ENCODE data around the gene AK4.
"Not testable (repeated sequence)": the region's sequence is repeated elsewhere in the genome, so short reads cannot be mapped to it uniquely, and the experiment has no call there.

The AK4 gene

DNA sequence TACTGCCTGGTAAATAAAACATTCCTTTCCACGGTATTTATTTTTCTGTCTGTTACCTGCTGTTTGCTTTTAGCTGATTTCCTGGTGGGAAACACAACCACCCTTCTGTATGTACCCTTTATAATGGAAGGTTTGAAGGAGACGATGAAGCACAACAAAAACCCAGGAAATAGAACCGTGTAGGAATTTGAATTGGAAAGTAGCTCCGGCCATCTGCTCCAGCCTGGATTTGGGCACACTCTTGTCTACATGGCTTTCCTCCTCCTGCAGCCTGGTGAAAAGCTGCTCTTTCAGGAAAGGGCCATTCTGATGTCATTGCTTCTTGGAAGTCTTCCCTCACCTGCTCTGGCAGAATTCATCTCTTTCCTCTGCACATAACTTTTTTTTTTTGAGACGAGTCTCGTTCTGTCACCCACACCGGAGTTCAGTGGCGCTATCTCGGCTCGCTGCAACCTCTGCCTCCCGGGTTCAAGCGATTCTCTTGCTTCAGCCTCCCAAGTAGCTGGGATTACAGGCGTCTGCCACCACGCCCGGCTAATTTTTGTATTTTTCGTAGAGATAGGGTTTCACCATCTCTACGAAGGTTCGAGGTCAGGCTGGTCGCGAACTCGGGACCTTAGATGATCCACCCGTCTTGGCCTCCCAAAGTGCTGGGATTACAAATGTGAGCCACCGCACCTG, 2.7 kb downstream of the AK4 start:
- no peak for DNase-seq

DNA sequence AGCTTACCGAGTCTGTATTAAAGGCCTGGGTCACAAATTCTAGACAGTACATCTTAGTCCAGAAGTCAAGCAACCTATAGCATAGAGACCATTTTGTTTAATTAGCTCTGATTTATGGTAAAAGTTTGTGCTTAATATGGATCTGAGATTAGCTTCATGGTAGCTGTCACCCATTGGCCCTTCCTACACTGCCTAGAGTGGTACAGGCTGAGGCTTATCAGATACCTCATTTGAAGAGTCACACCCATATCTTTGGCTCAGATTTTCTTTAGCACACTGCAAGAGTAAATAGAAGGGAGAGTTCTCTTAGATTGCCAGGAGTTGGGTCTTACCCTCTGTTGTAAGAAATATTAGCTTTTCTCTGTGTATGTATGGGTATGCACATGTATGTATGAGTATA, 3.6 kb downstream of the AK4 start:
- no peak for DNase-seq

DNA sequence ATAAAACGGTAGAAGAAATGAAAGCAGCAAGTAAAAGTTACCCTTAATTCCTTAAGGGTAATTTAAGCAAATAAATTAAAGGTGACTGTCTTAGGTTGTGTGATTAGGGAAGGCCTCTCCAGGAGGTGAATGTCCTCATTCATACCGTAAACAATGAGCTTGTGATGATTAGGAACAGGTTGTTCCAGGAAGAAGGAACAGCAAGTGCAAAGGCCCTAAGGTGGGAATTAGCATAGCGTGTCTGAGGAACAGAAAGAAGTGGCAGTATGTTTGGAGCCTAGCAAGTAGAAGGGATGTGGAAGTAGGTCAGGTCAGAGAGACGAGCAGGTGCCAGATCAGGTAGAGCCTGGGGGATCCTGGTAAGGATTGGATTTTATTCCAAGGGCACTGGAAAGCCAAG, 5.6 kb downstream of the AK4 start:
- no peak for DNase-seq

DNA sequence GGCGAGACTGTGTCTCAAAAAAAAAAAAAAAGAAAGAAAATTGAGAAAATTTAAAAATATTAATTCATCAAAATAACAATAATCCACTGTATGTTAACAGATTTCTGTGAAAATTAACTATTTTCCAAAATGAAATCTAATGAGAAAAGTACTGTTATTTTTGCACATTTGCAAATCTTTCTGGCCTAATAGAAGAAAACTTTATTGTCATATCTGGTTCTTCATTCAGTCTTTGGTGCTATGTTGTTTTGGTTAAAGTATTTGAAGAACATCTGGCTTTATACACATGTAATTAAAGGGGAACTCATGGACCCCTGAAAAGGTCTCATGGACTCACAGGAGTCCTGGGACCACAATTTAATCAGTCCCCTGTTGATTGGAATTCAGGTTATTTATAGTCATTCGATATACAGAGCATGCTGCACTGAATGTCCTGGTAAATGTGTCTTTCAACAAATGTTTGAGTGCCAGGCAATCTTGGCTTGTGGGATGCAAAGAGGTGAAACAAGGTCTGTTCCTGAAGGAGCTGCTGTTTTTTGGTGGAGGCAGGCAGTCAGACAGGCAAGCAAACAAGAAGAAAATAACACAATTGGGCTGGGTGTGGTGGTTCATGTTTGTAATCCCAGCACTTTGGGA, 9.0 kb downstream of the AK4 start:
- DNase-seq, result no peak

DNA sequence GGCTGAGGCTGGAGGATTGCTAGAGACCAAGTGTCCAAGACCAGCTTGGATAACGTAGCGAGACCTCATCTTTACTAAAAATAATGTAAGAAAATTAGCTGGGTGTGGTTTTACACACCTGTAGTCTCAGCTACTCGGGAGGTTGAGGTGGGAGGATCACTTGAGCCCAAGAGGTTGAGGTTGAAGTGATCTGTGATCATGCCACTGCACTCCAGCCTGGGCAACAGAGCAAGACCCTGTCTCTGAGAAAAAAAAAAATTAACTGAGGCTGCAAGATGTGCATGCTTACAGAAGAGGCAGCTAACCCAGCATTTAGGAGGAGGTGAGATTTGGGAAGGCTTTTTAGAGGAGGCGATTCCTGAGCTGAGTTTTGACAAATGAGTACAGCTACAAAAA, 9.5 kb downstream of the AK4 start:
- DNase-seq, result no peak

DNA sequence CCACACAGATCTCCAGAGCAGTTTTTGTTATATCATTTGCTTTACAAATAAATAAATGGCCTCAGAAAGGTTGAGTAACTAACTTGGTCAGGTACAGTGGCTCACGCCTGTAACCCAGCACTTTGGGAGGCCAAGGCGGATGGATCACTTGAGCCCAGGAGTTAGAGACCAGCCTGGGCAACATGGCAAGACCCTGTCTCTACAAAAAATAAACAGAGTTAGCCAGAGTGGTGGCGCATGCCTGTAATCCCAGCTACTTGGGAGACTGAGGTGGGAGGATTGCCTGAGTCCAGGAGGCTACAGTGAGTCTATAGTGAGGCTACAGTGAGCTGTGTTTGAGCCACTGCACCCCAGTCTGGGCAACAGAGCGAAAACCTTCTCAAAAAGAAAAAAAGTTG, 11.3 kb downstream of the AK4 start:
- not testable (repeated sequence) for DNase-seq

DNA sequence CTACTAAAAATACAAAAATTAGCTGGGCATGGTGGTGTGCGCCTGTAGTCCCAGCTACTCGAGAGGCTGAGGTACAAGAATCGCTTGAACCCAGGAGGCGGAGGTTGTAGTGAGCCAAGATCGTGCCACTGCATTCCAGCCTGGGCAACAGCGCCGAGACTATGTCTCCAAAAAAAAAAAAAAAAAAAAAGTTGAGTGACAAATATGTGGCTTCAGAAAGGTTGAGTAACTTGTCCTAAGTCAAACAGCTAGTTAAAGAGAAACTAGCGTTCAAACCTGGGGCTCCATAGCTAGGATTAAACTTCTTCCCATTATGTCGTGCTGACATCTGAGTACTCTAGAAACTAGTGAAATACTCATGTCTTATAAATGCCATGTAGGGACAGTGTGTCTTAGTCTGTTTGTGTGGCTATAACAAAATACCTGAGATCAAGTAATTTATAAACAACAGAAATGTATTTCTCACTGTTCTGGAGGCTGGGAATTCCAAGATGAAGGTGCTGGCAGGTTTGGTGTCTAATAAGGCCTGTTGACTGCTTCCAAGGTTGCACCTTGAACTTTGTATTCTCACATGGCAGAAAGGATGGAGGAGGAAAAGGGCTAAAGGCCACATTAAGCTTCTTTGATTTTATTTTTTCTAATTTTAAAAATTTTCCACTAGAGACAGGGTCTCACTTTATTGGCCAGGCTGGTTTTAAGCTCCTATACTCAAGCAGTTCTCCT, 12.0 kb downstream of the AK4 start:
- no peak for DNase-seq

DNA sequence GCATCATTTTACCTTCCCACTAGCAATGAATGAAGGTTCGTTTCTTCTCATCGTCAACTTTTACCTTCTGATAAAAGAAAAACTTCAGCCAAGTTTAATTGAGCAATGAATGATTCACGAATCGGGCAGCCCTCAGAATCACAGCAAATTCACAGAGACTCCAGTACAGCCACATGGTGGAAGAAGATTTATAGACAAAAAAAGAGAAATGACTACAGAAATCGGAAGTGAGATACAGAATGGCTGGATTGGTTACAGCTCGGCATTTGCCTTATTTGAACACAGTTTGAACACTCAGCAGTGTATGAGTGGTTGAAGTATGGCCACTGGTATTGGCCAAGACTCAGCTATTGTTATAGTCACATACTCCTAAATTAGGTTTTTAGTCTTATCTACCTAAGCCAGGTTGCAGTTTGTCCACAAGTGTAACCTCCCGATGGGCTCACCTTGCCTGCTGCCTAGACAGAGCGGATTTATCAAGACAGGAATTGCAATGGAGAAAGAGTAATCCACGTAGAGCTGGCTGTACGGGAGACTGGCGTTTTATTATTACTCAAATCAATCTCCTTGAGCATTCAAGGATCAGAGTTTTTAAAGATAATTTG, 15.3 kb downstream of the AK4 start:
- no peak for DNase-seq

DNA sequence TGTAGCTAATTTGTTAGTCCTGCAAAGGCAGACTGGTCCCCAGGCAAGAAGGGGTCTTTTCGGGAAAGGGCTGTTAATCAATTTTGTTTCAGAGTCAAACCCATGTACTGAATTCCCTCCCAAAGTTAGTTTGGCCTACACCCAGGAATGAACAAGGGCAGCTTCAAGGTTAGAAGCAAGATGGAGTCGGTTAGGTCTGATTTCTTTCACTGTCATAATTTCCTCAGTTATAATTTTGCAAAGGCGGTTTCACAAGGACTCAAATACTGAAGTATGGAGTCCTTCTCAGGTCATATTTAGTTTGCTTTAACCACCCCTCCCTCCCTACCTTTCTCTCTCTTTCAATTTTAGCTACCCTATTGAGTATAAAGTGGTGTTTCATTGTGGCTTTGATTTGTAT, 16.1 kb downstream of the AK4 start:
- DNase-seq, result not testable (repeated sequence)

DNA sequence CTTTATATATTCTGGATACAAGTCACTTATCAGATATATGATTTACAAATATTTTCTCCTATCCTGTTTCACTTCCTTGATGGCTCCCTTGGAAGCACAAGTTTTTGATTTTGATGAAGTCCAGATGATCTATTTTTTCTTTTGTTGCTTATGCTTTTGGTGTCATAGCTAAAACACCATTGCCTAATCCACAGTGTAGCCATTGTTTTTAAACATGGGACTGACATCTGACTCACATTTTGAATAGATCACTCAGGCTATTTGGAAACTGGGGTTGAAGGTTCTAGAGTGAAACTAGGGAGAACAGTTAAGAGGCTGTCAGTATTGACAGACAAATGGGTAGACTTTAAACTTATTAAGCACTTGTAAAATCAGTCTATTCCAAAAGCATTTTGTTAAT, 16.6 kb downstream of the AK4 start:
- DNase-seq, result no peak

DNA sequence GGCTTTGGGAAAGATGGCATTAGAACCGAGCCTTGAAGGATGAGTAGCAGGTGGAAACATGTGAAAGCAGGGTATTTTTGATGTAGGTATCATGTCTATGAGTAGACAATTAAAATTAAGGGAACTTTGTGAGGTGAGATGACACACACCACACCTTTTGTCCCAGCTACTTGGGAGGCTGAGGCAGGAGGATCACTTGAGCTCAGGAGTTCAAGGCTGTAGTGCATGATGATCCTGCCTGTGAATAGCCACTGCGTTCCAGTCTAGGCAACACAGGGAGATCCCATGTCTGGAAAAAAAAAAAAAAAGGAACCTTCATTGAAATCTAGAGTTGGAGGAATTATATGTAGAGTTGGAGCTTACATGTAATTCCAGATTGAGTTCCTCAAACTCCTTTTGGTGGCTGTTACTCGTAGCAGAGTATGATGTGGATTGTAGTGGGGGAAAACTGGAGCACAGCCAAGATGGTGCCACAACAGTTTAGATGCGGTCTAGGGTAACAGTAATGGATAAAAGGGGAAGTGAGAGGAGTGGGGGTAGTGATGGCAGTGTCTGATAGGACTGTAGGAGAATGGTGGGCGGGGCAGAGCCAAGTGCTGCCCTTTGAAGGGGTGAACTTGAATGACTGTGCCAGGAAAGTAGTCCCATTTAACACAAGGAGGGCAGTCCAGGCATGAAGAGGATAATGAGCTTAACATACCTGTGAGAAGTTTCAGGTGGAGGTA, 17.4 kb downstream of the AK4 start:
- DNase-seq, result no peak

DNA sequence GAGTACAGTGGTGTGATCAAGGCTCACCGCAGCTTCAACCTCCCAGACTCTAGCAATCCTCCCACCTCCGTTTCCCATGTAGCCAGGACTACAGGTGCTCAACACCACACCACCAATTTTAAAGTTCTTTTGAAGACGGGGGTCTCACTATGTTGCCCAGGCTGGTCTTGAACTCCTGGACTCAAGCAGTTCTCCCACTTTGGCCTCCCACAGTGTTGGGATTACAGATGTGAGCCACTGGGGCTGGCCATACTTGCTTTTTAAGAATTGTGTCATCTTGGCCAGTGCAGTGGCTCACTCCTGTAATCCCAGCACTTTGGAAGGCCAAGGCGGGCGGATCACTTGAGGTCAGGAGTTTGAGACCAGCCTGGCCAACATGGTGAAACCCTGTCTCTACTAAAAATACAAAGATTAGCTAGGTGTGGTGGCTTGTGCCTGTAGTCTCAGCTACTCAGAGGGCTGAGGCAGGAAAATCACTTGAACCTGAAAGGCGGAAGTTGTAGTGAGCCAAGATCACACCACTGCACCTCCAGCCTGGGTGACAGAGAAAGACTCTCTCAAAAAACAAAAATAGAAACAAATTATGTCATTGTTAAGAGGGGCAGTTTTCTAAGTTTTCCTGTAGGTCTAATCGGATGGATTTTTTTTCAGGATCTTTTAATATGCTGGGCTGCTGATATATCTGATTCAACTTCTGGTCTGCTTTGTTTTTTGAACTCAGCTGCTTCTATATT, 18.7 kb downstream of the AK4 start:
- DNase-seq, result no peak

DNA sequence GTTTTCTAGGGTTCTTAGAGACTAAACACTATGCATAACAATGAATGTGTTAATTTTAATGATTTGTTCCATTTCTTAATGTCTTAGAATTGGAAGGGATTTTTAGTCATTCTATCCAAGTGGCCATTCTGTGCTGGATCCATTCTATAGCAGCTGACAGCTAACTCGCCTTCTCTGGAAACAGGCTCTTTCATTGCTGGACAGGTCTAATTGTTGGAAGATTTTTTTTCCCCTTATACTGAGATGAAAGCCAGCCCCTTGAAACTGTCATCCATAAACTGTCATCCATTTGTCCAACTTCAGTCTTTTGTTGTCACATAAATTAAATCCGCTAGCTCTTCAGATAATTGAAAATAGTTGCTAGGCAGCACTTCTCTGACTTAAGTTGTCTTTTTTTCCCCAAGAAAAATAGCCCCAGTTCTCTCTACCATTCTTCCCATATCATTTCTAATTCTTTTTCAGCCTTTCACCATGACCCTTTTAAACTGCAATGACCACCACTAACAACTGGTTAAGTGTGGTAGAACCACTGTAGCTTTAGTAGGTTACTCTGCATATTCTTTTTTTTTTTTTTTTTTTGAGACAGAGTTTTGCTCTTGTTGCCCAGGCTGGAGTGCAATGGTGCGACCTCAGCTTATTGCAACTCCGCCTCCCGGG, 19.7 kb downstream of the AK4 start:
- DNase-seq, result no peak

DNA sequence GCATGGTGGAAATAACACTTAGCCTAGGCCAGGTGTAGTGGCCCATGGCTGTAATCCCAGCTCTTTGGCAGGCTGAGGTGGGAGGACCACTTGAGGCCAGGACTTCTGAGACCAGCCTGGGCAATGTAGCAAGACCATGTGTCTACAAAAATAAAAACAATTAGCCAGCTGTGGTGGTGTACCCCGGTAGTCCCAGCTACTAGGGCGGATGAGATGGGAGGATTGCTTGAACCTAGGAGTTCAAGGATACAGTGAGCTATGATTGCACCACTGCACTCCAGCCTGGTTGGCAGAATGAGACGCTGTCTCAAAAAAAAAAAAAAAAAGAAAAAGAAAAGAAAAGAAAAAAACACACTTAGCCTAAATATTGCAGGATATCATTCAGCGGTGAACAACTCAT, 20.9 kb downstream of the AK4 start:
- DNase-seq, result no peak

DNA sequence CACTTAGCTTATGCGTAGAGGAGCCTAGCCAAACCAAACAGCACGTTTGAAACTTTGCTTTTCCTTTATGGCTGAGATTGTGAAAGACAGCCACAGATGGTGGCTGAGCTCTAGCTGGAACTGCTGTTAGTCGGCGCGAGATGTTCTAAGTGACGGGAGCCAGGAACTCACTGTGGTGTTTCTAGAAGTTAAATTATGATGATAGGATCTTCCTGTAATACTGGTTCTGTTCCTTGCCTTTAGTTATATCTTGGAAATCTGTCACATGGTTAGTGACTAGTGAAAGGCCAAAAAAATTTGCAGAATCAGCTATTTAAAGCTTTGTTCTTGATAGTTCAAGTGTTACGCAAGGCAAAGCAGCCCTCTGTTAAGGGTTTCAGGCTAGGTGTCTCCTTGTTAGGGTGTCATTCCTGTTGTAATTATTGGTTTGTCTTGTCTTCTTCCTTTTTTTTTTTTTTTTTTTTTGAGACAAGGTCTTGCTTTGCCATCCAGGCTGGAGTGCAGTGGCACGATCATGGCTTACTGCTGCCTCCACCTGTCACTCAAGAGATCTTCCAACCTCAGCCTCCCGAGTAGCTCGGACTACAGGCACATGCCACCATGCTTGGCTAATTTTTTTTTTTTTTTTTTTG, 22.6 kb downstream of the AK4 start:
- no peak for DNase-seq

DNA sequence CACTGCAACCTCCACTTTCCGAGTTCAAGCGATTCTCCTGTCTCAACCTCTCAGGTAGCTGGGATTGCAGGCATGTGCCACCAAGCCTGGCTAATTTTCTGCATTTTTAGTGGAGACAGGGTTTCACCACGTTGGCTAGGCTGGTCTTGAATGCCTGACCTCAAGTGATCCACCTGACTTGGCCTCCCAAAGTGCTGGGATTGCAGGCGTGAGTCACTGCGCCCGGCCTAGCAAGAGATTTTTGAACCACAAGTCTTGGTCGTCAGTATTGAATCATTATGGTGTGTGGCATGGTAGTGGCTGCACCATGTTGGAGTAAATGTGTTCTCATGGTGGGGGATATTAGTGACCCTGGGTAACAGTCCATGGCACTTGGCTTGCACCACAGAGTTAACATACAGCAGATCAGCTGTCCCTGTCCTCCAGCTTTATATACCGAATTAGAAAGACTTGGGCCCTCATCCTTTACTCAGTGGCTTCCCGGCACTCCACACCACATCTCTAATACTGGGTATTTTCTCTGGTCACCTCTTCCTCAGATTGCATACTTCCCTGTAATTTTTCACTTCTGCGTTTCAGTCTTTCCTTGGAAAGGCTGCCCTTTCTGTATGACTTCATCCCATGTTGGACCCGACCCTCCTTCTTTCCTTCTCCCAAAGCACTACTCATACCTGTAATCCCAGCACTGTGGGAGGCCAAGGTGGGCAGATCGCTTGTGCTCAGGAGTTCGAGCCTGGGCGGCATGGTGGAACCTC, 25.1 kb downstream of the AK4 start:
- DNase-seq, result no peak

DNA sequence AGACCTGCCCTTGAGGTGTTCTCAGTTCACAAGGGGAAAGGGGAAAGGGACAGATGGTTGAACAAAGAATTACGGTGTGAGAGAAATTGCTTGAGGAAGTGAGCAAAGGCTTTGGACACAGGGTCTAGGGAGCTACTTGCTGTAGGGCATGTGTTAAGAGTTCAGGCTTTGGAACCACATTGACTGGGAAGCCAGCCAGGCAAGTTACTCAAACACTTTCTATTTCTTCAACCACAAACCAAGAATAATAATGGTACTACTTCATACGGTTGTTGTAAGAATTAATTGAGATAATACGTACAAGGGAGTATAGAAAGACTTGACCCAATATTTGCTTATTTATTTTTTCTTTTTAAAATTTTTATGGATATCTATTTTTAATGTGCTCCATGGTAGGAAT, 26.6 kb downstream of the AK4 start:
- DNase-seq, result no peak

DNA sequence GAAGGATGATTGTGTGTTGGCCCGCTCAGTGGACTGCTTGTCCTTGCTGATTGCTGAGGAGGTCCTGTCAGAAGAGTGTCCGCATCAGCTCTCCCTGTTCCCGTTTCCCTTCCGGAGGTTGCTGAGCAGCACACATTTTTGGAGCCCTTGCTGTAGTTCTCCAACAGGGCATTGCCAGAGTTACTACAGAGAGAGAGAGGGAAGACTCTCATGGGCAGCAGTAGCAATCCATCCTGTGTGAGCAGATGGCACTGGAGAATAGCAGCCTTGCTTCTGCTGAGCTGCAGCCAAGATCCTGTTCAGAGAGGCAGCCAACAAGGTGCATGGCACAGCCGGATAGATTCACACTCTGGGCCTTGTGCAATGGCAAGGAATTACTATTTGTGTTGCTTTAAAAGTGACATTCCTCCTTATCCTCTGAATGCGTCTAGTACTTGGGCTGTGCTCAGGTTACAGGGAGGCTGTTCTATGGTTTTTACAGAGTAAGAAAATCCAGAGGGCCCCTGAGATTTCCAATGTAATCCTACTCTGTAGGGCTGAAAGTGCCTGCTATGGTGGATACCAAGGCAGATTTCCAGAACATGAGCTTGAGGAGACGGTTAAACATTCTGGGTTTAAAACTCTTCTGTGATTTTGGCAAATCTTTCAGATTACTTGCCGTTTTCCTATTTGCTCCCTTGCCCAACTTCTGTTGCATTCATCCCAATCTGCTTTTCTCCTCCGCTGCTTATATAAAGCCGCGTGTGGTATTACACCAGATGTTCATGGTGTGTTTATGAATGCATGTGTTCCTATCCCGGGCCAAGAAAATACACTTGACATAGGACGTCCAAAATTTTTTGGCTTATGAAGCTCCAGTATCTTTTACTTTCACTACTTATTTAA, 27.4 kb downstream of the AK4 start:
- no peak for DNase-seq

DNA sequence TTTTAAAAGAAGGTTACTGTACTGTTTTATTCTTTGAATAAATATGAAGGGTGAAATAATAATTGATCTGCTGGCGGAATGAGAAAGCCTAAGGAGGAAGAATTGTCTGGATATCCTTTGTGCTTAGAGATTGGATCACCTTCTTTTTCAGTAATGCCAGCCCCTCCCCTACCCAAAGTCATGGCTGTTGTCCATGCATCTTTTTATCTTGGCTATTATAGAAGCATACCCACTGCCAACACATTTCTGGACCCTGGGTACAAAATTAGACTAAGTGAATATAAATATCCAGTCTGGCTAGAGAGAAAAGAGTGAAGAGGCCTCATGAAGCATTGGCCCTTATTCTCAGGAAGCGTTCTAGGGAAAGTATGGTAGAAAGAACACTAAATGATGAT, 28.1 kb downstream of the AK4 start:
- no peak for DNase-seq

DNA sequence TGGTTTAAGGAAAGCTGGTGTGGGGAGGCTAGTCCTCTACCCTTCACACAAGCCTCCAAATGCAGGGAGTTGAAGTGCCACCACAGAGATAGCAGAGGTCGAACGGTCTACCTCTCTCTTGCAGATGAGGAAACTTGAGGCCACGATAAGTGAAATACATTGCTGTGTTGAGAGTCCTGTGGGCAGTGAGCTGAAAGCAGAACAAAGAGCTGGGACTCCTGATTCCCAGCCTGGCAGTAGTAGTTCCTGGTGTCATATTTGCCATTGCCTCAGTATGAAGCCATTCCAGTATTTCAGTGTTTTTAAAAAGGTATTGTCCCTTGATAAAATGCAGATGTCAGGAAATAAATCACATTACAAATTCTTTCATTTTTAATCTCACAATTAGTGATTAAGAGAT, 28.6 kb downstream of the AK4 start:
- DNase-seq, result no peak
